Activated CD8-positive, alpha-beta memory T cell treated with anti-CD3 and anti-CD28 coated beads for 48 hours (primary cell): ENCODE measurements around the gene PCNX2.
"Not testable (repeated sequence)": the region's sequence is repeated elsewhere in the genome, so short reads cannot be mapped to it uniquely, and the experiment has no call there.

ENCODE experiments used
- DNase-seq, 3 experiments: peaks; one replicate each; pipeline ENCODE4 v3.0.0-alpha.2; 2020; ENCODE audit warnings: low read depth in 2 of 3, low spot score in 2 of 3

PCNX2 gene

DNA sequence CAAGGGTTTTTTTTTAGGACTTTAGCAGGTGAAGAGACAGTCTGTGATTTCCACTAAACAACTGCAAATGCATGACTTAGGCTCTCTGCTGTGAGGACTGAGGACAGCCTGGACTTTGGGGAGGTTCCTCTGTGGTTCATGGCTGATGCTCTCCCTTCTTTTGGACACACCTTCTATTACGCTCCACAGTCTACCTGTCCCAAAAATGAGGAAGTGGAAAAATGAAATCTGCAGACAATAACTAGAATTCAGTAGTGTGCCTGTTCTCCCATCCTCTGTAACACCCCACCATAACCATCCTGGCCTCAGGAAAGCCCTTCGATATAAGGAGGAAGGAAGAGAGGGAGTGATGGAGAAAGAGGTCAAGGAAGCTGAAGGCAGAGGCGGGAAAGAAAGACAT lies 276.4 kb downstream of the PCNX2 start:
- no peak for DNase-seq

DNA sequence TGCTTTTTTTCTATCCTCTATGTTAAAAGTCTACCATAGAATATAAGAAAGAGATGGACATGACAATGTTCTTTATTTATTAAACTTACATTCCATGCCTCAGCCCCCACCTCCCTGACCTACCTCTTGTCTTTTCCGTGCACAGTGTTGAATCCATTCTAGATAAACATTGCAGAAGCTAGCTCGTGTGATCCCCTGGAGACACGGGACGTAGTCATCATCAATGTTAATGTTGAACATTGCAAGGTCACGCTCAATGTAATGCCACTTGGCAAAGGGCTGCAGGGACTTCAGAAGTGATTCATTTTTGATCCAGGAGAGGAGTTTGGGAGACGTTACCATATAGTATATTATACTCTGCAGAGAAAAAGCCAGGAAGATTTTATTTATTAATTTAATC lies 278.7 kb downstream of the PCNX2 start:
- DNase-seq = no peak

DNA sequence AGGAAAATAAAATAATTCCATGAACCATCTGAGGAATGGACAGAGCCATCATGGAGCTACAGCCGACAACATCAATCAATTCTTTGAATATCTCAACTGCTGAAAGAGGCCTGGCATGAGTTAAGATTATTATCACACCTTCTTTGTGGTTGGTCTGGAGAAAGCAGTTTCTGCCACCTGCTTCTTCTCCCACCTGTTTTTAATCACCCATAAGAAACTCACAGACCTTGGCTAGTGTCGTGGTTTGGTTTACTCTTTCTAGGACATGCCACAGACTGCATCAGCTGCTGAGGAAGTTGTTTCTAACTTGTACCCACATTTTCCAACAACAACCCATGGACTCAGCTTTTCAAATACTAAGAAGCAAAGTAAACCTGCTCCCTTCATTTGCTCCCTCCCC lies 279.6 kb downstream of the PCNX2 start:
- DNase-seq = no peak

DNA sequence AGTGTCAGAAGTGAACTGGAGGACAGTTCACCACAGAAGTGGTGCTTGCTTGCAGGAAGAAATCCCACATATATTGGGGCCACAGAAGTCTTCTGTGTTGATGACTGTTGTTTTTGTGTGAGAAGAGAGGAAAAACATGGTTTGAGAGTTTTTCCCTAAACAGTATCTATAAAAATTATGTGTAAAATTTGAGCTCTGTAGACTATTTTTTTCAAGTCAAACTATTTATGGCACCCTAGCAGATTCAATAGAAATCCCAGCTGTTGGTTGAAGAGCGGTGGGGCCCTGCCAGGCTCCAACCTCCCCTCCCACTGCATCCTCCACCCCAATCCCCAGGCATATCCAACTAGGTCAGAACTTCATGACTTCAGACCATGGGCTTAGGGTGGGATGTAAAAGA lies 283.5 kb downstream of the PCNX2 start:
- no peak for DNase-seq

DNA sequence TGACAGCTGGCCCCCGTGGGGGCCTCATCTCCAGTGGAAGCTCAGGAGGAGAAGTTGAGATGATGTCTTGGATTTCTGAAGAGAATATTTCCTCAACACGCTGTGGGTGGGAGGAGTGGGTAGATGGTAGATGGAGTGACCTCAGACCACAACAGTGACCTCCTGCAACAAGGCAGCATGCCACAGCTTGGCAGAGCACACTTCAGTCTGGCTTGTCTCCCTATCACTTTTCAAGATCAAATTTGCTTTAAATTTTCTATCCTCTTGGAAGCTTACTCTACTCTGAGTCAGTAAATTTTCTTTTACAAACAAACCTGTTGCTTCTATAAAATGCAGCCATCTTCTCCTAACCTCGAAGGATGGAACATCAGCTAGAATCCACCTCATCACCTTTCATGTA lies 285.4 kb downstream of the PCNX2 start:
- DNase-seq = no peak

DNA sequence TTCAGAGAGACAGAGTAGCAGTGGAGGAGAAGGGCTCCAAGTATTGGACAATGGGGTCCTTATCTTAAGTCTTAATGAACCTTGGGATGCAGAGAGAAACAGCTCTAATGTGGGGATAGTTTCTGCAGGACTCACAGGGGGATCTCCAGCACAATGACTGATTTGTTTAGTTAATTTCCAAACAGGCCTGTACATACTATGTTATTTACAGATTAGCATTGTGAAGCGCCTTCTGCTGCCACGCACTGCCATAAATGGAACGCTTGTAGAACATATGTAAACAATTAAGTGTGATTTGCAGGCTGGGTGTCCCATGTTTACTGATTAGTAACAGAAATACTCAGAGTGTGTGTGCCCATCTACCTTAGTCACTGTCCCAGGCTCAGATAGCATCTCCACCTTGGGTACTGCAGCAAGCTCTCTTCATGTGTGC lies 289.0 kb downstream of the PCNX2 start:
- no peak for DNase-seq

DNA sequence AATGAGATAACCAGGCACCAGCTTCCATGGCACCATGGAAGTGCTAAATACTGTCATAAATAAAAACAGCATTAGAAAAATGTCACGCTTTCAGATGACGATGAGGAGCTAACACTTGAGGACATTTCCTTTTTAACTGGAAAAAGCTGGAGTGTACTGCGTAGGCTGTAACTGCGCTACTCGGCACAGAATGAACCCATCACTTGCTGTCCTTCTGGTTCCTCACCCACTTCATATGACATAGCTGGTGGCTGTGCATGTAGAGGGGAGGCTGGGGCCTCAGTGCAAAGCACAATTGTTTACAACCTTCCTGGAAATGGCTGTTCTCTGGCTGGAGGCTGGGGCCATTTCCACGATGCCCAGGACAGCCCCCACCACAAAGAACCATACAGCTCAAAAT lies 289.4 kb downstream of the PCNX2 start:
- DNase-seq = no peak

DNA sequence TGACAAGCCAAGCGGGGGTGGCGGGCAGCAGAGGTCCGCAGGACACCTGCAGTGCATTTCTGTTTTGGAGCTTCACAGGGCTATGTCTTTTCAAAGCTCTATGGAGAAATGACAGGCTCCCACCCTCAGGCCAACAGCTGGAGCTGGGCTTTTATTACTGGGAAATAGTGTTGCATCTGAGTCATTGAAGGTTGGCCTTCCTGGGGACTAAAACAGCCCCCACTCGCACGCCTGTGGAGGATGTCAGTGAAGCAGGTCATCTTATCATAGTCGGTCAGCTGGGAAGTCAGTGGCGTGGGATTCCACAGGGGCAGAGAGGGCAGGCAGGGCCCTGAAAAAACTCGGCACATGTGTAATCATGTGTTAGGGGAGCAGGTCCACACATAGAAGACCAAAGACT lies 289.8 kb downstream of the PCNX2 start:
- no peak for DNase-seq

DNA sequence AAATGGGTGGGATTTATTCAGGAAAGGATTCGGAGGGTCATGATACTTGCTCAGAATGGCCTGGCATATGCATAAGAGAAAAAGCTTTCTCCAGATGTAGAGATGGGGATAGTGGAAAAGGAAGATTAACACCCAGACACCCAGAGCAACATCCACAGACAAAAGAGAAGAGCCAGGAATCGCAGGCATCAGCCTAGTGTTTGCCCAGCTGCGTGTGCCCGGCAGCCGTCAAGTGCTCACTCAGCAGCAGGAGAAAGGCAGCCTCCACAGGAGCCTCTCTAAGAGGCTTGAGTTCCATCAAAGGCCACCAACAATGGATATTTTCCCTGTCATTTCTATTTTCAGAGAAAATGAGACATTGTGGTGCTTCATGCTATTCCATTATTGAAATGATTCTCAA lies 290.4 kb downstream of the PCNX2 start:
- DNase-seq = no peak

DNA sequence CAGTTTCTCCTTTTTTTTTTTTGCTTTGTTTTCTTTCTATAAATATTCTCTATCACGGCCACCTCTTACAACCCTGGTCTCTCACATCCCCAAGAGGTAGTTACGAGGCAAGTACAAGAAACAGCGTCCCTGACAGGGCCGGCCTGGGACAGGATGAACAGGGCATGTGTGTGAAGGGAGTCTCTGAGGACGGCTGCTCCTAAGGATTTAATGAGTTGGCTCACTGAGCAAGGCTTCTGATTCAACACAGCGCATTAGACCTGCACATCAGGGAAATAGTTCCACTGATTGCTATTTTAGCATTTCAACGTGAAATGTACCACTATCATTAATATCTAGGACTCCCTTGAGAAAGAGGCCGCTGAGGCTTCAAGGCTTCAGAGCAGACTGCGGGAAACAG lies 291.1 kb downstream of the PCNX2 start:
- no peak for DNase-seq

DNA sequence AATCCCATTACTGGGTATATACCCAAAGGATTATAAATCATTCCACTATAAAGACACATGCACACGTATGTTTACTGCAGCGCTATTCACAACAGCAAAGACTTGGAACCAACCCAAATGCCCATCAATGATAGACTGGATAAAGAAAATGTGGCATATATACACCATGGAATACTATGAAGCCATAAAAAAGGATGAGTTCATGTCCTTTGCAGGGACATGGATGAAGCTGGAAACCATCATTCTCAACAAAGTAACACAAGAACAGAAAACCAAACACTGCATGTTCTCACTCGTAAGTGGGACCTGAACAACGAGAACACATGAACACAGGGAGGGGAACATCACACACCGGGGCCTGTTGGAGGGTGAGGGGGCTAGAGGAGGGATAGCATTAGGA lies 291.9 kb downstream of the PCNX2 start:
- DNase-seq = not testable (repeated sequence)

DNA sequence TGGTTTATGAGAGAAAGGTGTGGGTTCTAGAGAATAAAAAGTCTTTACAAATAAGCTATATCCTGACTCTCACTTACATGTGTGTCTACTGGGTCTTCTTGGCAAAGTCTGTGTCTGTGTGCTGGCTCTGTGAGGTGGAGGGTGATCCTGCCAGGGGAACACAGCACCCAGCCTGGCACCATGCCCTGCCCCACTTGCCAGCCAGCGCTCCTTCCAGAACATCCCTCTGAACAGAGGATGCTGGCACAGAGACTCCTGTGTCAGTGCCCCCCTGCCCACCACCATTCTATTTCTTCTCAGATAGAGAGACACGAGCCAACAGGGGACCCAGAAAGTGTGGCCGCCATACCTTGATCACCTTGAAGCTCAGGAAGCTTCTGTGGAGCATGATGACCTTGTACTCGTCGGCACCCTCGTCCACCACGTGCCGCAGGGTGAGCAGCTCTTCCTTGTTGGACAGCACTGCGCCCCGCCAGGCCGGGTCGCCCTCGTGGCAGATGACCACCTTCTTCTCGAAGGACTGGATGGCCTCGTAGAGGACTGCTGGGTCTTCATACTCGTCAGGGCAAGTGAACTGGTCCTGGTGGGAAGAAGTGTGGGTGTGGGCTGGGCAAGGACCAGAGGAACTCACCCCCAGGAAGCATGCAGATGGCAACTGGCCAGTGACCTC lies 295.4 kb downstream of the PCNX2 start:
- no peak for DNase-seq

DNA sequence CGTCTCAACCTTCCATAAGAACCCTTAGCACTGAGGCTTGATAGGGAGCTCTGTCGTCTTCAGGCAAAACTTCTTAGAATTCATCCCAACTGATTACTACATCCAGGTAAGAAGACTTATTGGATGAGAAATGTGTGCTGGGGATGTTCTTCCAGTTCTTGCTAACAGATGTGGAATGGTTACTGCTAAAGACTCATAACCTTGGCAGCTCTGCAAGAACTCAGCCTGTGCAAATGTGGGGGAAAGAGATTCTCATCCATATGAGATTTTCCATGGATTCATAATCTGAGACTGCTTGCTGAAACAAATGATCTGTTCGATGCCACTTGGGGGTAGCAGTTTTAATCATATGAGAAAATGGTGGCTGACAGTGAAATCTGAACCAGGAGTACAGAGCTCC lies 296.9 kb downstream of the PCNX2 start:
- DNase-seq = no peak

DNA sequence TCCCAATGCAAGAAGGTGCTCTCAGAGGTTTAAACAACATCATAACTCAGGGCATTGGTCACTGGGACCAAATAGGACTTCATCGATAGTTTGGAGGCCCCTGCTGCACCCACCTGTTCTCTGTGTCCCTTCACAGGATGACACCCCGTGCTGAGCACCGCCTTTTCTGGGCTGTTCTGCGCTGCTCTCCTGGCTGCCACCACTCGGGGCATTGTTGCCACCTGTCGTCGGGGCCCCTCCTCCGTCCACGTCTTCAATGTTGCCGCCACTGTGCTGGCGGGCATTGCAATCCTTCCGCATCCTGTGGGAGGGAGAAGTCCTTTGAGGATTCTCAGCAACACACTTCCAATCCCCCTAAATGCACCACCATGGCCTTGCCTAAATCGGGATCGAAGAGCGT lies 297.4 kb downstream of the PCNX2 start:
- DNase-seq = no peak

DNA sequence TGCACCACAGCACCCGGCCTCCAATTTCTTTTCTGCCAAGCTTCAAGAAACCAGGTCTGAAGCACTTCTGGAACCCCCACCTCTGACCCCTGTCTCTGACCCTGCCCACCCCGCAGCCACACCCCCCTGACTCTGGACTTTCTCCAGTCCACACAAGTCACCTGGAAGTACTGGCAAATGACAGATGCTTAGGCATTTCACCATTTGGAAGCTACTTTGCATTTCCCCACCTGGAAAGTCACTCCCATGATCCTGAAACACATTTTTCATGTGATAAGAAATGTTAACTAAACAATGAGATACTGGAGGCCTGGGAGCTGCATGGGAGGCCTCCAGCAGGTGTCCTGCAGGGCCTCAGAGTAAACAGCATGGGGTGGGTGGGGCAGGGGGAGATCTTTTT lies 299.4 kb downstream of the PCNX2 start:
- DNase-seq = no peak

DNA sequence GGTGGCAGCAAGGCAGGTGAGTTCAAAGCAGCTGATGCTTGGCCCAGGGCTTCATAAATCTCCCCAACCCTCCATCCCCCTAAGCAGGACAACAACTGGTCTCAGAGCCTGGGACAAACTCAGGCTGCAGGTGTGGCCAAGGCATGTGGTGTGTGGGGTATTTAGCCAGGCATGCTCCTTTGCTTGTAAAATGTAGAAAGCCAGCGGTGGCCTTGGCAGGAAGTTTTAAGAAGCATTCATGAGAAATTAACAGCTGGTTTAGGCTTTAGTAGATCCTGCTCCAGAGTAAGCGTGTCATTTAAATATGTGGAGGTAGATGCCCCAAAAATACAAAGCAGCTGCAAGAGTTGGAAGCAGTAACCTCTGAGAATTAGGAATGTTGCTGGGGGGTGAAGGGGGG lies 300.3 kb downstream of the PCNX2 start:
- DNase-seq = no peak

DNA sequence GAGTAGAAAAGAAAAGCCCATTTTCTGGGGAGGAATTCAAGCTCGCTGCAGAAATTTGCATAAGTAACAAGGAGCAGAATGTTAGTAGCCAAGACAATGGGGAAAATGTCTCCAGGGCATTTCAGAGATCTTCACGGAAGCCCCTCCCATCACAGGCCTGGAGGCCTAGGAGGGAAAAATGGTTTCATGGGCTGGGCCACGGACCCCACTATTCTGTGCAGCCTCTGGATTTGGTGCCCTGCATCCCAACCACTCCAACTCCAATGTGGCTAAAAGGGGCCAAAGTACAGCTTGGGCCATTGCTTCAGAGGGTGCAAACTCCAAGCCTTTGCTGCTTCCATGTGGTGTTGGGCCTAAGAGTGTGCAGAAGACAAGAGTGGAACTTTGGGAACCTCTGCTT lies 302.0 kb downstream of the PCNX2 start:
- DNase-seq = no peak

DNA sequence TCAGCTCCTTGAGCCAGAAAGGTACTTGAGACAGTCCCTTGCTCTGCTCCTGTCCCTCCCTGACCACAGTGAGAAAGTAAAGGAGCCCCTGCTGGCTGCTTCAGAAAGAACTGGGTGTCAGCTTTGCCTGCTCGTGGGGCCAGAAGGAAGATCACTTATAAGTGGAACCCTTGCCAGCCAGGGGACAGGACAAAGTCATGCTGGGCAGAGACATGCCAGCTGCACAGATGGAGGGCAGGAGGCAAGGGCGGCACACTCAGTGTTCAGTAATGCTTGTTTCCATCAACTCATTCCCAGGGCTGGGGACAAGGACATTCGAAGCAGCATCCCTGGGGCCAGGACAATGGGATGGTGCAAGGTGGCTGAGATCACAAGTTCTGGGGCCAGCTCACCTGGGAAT lies 303.3 kb downstream of the PCNX2 start:
- DNase-seq = no peak

DNA sequence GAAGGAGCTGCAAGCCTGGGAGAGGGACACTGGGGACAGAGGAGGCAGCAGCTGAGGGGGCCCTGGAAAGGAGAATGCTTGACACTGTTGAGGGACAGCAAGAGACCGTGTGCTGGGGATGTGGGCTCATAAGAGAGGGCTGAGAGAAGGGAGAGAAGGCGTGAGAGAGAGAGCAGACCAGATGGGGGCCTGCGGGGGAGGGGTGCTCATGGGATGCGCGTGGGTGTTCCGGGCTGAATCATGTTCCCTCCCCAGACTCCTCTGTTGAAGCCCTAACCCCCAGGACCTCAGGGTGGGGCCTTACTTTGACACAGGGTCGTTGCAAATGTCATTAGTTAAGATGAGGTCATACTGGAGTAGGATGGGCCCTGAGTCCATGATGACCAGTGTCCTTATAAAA lies 304.3 kb downstream of the PCNX2 start:
- no peak for DNase-seq

DNA sequence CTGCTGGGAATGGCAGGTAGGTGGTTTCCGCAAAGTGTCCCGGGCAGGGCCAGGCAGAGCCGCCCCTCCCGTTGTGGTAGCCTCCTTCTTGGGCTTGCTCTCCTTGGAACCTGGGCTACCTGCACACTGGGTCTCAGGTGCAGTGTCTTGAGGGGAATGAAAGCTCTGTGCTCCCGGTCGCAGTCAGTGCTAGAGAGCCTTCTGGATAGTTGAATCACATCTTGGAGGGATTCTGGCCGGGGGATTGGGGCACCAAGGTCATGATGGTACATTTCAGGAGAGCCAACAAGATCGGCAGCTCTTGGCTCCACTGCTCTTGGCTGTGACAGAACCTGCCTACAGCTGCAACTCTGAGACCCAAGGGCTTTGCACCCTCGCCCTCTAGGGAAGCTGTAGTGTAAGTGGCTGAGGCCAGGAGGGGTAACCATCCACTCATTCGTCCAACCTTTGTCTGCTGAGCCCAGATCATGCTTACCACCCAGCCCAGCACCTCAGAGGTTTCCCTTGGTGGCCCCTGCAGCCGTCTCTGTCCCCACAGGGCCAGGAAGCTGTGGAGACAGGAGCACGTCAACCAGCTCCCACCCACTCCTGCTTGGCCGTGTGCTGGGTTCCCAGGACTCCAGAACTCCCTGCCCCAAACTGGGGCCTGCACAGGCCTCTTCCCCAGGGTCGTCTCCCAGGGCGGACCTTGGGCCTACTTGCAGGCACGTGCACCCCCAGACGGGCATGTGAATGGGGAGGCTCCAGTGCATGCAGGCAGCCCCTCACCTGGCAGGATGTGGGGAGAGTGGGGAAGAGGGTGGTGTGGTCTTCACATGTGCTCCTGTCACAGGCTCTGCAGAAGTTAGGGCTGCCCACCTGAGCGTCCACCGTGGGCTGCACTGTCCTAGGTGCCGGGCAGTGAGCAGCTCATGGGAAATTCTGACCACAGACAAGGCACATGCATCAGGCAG lies 305.1 kb downstream of the PCNX2 start:
- no peak for DNase-seq

DNA sequence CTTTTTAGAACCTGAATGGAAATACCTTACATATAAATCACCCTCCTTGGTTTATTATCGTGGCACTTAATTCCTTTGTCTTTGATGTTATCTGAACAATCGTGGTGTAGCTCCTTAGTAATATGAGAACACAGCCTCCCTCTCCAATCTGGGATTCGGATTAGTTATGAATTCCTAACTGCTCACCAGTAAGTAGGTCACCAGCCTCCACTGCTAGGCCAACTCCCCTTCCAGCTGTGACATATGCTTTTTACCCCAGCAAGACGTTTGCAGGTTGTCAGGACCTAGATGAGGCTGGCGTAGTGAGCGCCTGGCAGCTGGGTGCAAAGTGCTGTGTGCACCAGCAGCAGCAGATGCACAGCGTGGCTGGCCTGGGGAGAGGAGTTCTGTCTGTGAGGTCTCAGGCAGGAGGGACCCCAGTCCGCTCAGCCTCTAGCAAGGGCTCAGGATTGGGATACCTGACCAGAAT lies 306.9 kb downstream of the PCNX2 start:
- no peak for DNase-seq

DNA sequence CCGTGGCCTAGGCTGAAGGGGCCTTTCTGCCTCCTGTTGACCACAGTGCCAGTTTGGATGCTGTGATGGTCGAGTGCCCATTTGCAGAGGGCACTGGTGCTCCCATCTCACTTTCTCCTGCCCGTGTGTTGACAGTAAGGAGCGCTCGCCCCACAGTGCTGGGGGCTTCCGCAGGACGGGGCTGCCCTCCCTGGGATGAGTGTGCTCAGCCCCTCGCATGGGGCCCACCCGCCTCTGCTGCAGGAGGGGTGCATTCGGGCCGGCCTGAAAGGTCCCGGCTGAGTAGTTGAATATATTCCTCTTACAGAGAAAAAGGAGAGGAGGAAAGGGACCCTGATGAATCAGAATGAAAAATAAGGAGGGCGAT lies 307.8 kb downstream of the PCNX2 start:
- no peak for DNase-seq
